Measurements from ENCODE around the gene UBD. TPM values are rescaled to one million over a fixed set of nuclear protein-coding genes. Genes with fewer than 3 reads are reported as not detected.

UBD gene
- total RNA-seq (1 to 10 TPM in 1 of 9 donors, under 1 TPM in 3, not detected in 5; 0.17 to 1.2 (median 0.35) TPM), polyA plus RNA-seq (1 to 10 TPM in 1 of 3 donors, under 1 TPM in 2; 0.77 to 2.3 (median 0.99) TPM)
- long read RNA-seq, donor 1: 0 reads
- long read RNA-seq, donor 2: 0 reads
- long read RNA-seq, donor 3: 0 reads
- long read RNA-seq, donor 4: 0 reads
- long read RNA-seq, donor 5, partial matches to known transcripts: 0 of 1 reads
- long read RNA-seq, donor 5, other reads (novel, unspliced or antisense): 0 of 1 reads
- long read RNA-seq, donor 6: 0 reads
- long read RNA-seq, donor 7: 0 reads
- long read RNA-seq, donor 8: 0 reads
- long read RNA-seq, donor 9, partial matches to known transcripts: 0 of 1 reads
- long read RNA-seq, donor 9, other reads (novel, unspliced or antisense): 0 of 1 reads
- long read RNA-seq, donor 10: 0 reads

- H3K9me3 ChIP-seq (replicated peaks in 1 of 3): no peaks in the 10 kb centered on the region
- intact Hi-C loops (cut with DNase I): no loop called here
- no peak within 1 kb of the TSS for H3K4me3 ChIP-seq
- H3K27me3 ChIP-seq: peaks cover 24% of the 10 kb centered on the region
- no peaks in the 10 kb centered on the region for H3K36me3 ChIP-seq (replicated peaks in 1 of 2)
- DNase-seq: no peak
- no peak for TF ChIP-seq POLR2A (IDR thresholded peaks at IDR 0.05)
- WGBS, 4 donors: 64 to 71% (median 69%) methylated on average over 6 of the region's 6 CpGs
- H3K27ac ChIP-seq: no peak within 1 kb of the TSS
- H3K4me1 ChIP-seq (replicated peaks in 1 of 2): no peaks in the 10 kb centered on the region
These were observed at the start of gene UBD for GRCh38 chr6:29559524-29560287. UBD (minus strand) TSS chr6:29559732; CDS start chr6:29559701, 31 bp downstream.

- TF ChIP-seq POLR2A (IDR thresholded peaks at IDR 0.05) (no peak), CTCF (IDR thresholded peaks at IDR 0.05) (no peak)
- H3K9me3 ChIP-seq (replicated peaks in 1 of 3): no peaks in the 10 kb centered on the region
- no peaks in the 10 kb centered on the region for H3K27me3 ChIP-seq
- H3K27ac ChIP-seq: no peak overlapping the region
- DNase-seq: no peak
- no peaks in the 10 kb centered on the region for H3K4me1 ChIP-seq (replicated peaks in 1 of 2)
- no peak overlapping the region for H3K4me3 ChIP-seq
- peaks cover 0 to 62% of the 10 kb centered on the region in 2 donors for H3K36me3 ChIP-seq (replicated peaks in 1 of 2)
- intact Hi-C loops (cut with DNase I): no loop called here
These were observed 48.6 kb upstream of the UBD start for GRCh38 chr6:29608131-29608530.

GRCh38 chr6:29603930-29604329 is 44.4 kb upstream of the UBD start:
- Histone ChIP-seq H3K27me3 (no peaks in the 10 kb centered on the region), H3K9me3 (replicated peaks in 1 of 3) (no peaks in the 10 kb centered on the region), H3K4me1 (replicated peaks in 1 of 2) (no peaks in the 10 kb centered on the region), H3K4me3 (no peak overlapping the region), H3K36me3 (replicated peaks in 1 of 2) (peaks cover 0 to 44% of the 10 kb centered on the region in 2 donors), H3K27ac (no peak overlapping the region)
- WGBS, 4 donors: 74 to 83% (median 77%) methylated on average over 2 of the region's 2 CpGs
- DNase-seq: peak in 1 of 7 donors; percentile 84
- intact Hi-C loops (cut with DNase I): no loop called here
- TF ChIP-seq CTCF (IDR thresholded peaks at IDR 0.05): no peak
- TF ChIP-seq POLR2A (IDR thresholded peaks at IDR 0.05): no peak

GRCh38 chr6:29603456-29603855 is 43.9 kb upstream of the UBD start:
- H3K27me3 ChIP-seq: no peaks in the 10 kb centered on the region
- no peak overlapping the region for H3K27ac ChIP-seq
- 89 to 91% (median 90%) methylated on average over 10 to 11 of the region's 11 CpGs for WGBS, 4 donors
- H3K36me3 ChIP-seq (replicated peaks in 1 of 2): peaks cover 0 to 39% of the 10 kb centered on the region in 2 donors
- TF ChIP-seq POLR2A (IDR thresholded peaks at IDR 0.05) (no peak), CTCF (IDR thresholded peaks at IDR 0.05) (no peak)
- no peak overlapping the region for H3K4me3 ChIP-seq
- DNase-seq: no peak
- no peaks in the 10 kb centered on the region for H3K9me3 ChIP-seq (replicated peaks in 1 of 3)
- H3K4me1 ChIP-seq (replicated peaks in 1 of 2): no peaks in the 10 kb centered on the region
- intact Hi-C loops (cut with DNase I): no loop called here
